GM12873 (cell line): ENCODE data around the gene BACE2.

ENCODE experiments used
- TF ChIP-seq, protein P1 (sequence below): IDR thresholded peaks from 2 replicates; pipeline ENCODE4 v1.5.1; 2012; ENCODE audit warnings: low read depth, mild to moderate bottlenecking, moderate library complexity, low read length, control low read depth; ENCODE audit not compliant: insufficient read depth; ENCODE audit errors: missing control alignments

BACE2 gene

DNA sequence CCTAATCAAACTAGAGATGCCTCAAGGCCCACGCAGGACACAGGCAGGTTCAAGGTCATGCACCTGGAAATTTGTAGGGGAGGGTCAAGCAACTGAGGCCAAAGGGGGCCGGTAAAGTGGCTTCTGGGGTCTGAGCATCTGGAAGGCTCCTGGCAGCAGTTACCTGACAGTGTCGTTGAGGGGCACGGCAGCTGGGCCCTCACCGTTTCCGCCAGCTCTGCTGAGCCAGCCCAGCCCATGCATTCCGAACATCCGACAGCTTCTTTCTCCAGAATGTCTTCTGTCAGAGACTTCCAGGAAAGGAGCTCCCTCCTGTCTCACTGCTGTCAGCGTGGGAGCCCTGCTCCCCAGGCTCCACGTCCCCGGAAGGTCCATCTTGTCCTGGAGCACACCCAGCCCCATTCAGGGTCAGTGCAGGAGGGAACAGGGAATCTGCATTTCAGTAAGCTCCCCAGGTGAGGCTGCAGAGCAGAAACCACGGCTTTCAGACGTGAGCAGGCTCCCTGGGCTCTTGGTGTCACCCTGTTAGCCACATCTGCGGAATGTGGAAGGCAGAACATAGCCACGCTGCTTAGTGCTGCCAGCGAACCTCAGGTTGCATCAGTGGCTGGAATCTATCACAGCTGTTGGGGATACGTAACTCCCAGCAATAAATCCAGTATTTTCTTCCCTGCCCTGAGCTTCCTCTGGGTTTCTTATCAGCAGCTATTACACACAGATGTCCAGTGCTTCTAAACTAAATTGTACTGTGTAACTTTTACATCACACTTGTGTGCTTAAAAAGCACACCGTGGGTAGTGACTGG lies 112.4 kb downstream of the BACE2 start:
- TF ChIP-seq, protein P1, sequence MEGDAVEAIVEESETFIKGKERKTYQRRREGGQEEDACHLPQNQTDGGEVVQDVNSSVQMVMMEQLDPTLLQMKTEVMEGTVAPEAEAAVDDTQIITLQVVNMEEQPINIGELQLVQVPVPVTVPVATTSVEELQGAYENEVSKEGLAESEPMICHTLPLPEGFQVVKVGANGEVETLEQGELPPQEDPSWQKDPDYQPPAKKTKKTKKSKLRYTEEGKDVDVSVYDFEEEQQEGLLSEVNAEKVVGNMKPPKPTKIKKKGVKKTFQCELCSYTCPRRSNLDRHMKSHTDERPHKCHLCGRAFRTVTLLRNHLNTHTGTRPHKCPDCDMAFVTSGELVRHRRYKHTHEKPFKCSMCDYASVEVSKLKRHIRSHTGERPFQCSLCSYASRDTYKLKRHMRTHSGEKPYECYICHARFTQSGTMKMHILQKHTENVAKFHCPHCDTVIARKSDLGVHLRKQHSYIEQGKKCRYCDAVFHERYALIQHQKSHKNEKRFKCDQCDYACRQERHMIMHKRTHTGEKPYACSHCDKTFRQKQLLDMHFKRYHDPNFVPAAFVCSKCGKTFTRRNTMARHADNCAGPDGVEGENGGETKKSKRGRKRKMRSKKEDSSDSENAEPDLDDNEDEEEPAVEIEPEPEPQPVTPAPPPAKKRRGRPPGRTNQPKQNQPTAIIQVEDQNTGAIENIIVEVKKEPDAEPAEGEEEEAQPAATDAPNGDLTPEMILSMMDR = no peak

GRCh38 chr21:41282412-41282811 lies 114.5 kb downstream of the BACE2 start:
- TF ChIP-seq, protein P1 = no peak

- TF ChIP-seq, protein P1 = peak; percentile 84
Measured at GRCh38 chr21:41283211-41283818, 115.4 kb downstream of the BACE2 start.

DNA sequence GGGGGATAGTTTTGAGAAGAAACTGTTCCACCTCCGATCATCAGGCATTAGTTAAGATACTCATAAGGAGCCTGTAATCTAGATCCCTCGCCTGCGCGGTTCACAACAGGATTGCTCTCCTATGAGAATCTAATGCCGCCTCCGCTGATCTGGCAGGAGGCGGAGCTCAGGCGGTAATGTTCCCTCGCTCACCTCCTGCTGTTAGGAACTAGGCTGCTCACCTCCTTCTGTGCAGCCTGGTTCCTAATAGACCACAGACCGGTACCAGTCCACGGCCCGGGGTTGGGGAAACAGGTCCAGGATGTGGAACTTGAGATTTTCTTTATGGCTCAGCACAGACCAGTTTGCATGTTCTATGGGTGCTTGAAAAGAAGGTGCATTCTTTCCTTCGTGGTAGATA lies 121.5 kb downstream of the BACE2 start:
- TF ChIP-seq, protein P1 = no peak

GRCh38 chr21:41290106-41290799 lies 122.3 kb downstream of the BACE2 start:
- TF ChIP-seq, protein P1 = no peak

DNA sequence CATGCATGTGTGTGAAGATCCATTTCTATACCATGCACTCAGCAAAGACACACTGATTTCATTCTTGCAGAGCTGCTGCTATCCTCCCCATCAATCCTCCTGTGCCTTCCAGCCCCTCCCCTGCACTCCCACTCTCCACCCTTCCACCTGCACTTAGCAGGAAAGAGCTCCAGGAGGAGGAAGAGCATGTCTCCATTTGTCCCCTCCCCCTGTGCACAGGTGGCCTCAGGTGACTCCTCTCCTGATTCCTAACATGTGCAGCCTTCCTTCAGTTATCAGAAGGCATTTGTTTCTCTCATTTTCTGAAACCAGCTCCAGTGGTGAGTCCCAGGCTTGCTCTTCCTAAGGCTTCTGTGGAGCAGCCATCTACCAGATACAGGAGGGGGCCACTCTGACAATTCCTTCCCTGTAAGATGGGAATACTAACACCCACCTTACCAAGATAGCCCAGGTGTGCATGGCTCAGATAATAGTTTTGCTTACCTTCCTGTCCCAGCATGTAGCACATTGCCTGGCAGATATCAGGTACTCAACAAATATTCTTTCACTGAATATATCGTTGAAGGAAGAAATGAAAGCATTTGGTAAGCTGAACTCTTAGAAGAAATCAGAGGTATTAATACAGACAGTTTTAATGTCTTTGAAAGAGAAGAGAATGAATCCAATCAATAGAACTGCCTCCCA lies 126.7 kb downstream of the BACE2 start:
- TF ChIP-seq, protein P1 = no peak
